Measurements from ENCODE around the gene ANGPTL3. TPM values are rescaled to one million over a fixed set of nuclear protein-coding genes. Genes with fewer than 3 reads are reported as not detected.

The ANGPTL3 gene
- polyA plus RNA-seq, 1 donor (not counting 4 experiments of a cell fraction or from before 2014, with no cell fraction given): not detected

DNA sequence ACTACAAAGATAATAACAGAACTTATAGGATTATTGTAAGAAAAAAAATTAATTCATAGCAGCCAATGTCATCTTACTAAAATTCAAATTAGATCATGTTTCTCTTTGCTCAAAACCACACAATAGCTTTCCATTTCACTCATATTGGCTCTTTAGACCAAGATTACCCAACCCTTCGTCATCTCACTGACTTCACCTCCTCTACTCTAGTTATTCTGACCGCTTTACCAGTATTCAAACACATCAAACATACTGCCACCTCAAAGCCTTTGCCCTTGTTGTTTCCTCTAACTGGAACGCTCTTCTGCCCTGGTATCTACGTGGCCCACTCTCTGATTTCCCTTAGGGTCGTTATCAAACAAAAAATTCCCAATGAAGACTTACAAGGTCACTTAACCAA lies 1.7 kb downstream of the ANGPTL3 start:
- Histone ChIP-seq H3K79me2 (ENCODE audit: control insufficient read depth, insufficient read depth, low read length) (no peaks in the 10 kb centered on the region), H3K27me3 (ENCODE audit: control insufficient read depth, extremely low read depth, insufficient read depth, low read length) (no peaks in the 10 kb centered on the region), H4K20me1 (ENCODE audit: control insufficient read depth, extremely low read depth, insufficient read depth, low read length) (no peaks in the 10 kb centered on the region), H3K9me1 (ENCODE audit: control insufficient read depth, extremely low read depth, insufficient read depth, low read length) (no peaks in the 10 kb centered on the region), H3K4me3 (ENCODE audit: control insufficient read depth in 2 of 3, extremely low read depth in 1 of 3, insufficient read depth in 2 of 3, low read depth in 1 of 3, low read length in 3 of 3) (no peak overlapping the region), H3K4me2 (ENCODE audit: control insufficient read depth, extremely low read depth, insufficient read depth, low read depth, low read length) (no peak overlapping the region), H3K4me1 (ENCODE audit: control insufficient read depth, extremely low read depth, insufficient read depth, low read length) (no peaks in the 10 kb centered on the region), H2AFZ (ENCODE audit: control insufficient read depth, low read length) (no peak overlapping the region), H3K9ac (ENCODE audit: control insufficient read depth, extremely low read depth, insufficient read depth, low read length) (no peak overlapping the region), H3K27ac (ENCODE audit: control insufficient read depth, insufficient read depth, low read length) (no peak overlapping the region), H3K9me3 (ENCODE audit: control insufficient read depth, low read depth, low read length) (no peaks in the 10 kb centered on the region), H3K36me3 (ENCODE audit: control insufficient read depth in 2 of 2, extremely low read depth in 1 of 2, insufficient read depth in 2 of 2, low read length in 2 of 2) (no peaks in the 10 kb centered on the region)
- DNase-seq (ENCODE audit: low read depth, low spot score): no peak
- dilution Hi-C loops (cut with MboI; ENCODE audit: extremely low pct_ligation_motif_present, low sequenced_read_pairs): no loop called here
- TF ChIP-seq EZH2 (IDR thresholded peaks at IDR 0.05; ENCODE audit: low read length): no peak
- TF ChIP-seq, protein P1, sequence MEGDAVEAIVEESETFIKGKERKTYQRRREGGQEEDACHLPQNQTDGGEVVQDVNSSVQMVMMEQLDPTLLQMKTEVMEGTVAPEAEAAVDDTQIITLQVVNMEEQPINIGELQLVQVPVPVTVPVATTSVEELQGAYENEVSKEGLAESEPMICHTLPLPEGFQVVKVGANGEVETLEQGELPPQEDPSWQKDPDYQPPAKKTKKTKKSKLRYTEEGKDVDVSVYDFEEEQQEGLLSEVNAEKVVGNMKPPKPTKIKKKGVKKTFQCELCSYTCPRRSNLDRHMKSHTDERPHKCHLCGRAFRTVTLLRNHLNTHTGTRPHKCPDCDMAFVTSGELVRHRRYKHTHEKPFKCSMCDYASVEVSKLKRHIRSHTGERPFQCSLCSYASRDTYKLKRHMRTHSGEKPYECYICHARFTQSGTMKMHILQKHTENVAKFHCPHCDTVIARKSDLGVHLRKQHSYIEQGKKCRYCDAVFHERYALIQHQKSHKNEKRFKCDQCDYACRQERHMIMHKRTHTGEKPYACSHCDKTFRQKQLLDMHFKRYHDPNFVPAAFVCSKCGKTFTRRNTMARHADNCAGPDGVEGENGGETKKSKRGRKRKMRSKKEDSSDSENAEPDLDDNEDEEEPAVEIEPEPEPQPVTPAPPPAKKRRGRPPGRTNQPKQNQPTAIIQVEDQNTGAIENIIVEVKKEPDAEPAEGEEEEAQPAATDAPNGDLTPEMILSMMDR (optimal IDR thresholded peaks at IDR 0.05 in 1 of 3, IDR thresholded peaks at IDR 0.05 in 1 of 3, conservative IDR thresholded peaks at IDR 0.05 in 1 of 3; ENCODE audit: extremely low read depth in 1 of 3, insufficient read depth in 2 of 3, low read length in 3 of 3): no peak
- FAIRE-seq: no peak

DNA sequence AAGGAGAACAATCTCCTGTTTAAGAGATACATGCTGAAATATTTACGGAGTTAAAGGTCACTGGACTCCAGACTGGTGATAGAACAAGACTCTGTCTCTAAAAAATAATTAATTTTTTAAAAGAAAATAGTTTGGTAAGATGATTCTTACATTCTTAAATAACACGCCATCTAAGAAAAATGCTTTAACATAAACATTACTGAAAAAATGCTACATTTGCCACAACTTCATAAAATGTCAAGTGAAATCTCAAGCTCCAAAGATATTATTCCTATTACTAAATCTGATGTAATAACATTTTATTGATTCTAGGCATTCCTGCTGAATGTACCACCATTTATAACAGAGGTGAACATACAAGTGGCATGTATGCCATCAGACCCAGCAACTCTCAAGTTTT lies 4.1 kb downstream of the ANGPTL3 start:
- Histone ChIP-seq H3K9ac (ENCODE audit: control insufficient read depth, extremely low read depth, insufficient read depth, low read length) (no peak overlapping the region), H3K4me1 (ENCODE audit: control insufficient read depth, extremely low read depth, insufficient read depth, low read length) (no peaks in the 10 kb centered on the region), H3K79me2 (ENCODE audit: control insufficient read depth, insufficient read depth, low read length) (no peaks in the 10 kb centered on the region), H3K4me2 (ENCODE audit: control insufficient read depth, extremely low read depth, insufficient read depth, low read depth, low read length) (no peak overlapping the region), H2AFZ (ENCODE audit: control insufficient read depth, low read length) (no peak overlapping the region), H4K20me1 (ENCODE audit: control insufficient read depth, extremely low read depth, insufficient read depth, low read length) (no peaks in the 10 kb centered on the region), H3K9me3 (ENCODE audit: control insufficient read depth, low read depth, low read length) (no peaks in the 10 kb centered on the region), H3K27me3 (ENCODE audit: control insufficient read depth, extremely low read depth, insufficient read depth, low read length) (no peaks in the 10 kb centered on the region), H3K36me3 (ENCODE audit: control insufficient read depth in 2 of 2, extremely low read depth in 1 of 2, insufficient read depth in 2 of 2, low read length in 2 of 2) (no peaks in the 10 kb centered on the region), H3K9me1 (ENCODE audit: control insufficient read depth, extremely low read depth, insufficient read depth, low read length) (no peaks in the 10 kb centered on the region), H3K27ac (ENCODE audit: control insufficient read depth, insufficient read depth, low read length) (no peak overlapping the region), H3K4me3 (ENCODE audit: control insufficient read depth in 2 of 3, extremely low read depth in 1 of 3, insufficient read depth in 2 of 3, low read depth in 1 of 3, low read length in 3 of 3) (no peak overlapping the region)
- no peak for FAIRE-seq
- dilution Hi-C loops (cut with MboI; ENCODE audit: extremely low pct_ligation_motif_present, low sequenced_read_pairs): no loop called here
- TF ChIP-seq, protein P1 (optimal IDR thresholded peaks at IDR 0.05 in 1 of 3, IDR thresholded peaks at IDR 0.05 in 1 of 3, conservative IDR thresholded peaks at IDR 0.05 in 1 of 3; ENCODE audit: extremely low read depth in 1 of 3, insufficient read depth in 2 of 3, low read length in 3 of 3): no peak
- DNase-seq (ENCODE audit: low read depth, low spot score): no peak
